ENCODE measurements around the gene EID2B. TPM values are rescaled to one million over a fixed set of nuclear protein-coding genes. Genes with fewer than 3 reads are reported as not detected.

Gene EID2B
- total and polyA plus RNA-seq, 2 of the 13 experiments (the other 11 are each of a cell fraction or from before 2014, with no cell fraction given), result 2.5 to 3.7 TPM

GRCh38 chr19:39502640-39503417, 29.8 kb downstream of the EID2B start (continued):
- TF ChIP-seq REST (IDR thresholded peaks at IDR 0.05; ENCODE audit: borderline replicate concordance in 1 of 2, low read depth in 1 of 2, low read length in 2 of 2) (no peak), THAP7 (CRISPR knock-in tag; IDR thresholded peaks at IDR 0.05) (peak; percentile 97), GTF2F1 (IDR thresholded peaks at IDR 0.05; ENCODE audit: low read length) (no peak), HNRNPK (IDR thresholded peaks at IDR 0.05; ENCODE audit: low read depth, low read length, poor library complexity, severe bottlenecking) (peak; percentile 38), ZHX2 (IDR thresholded peaks at IDR 0.05; ENCODE audit: low read depth) (0 out of 2 replicates have a peak, but pooled peaks have one; percentile 13), ZHX2 (CRISPR knock-in tag; IDR thresholded peaks at IDR 0.05; ENCODE audit: borderline replicate concordance) (peak; percentile 99), NFKB2 (CRISPR knock-in tag; IDR thresholded peaks at IDR 0.05; ENCODE audit: borderline replicate concordance) (peak; percentile 100), ISL2 (CRISPR knock-in tag; IDR thresholded peaks at IDR 0.05) (peak; percentile 34; the same call in 1 of the 2 replicates), KDM5B (CRISPR knock-in tag; IDR thresholded peaks at IDR 0.05; ENCODE audit: borderline replicate concordance) (peak; percentile 100), ZBTB26 (CRISPR knock-in tag; IDR thresholded peaks at IDR 0.05; ENCODE audit: borderline replicate concordance) (peak; percentile 70; the same call in 1 of the 2 replicates), FOXC1 (CRISPR knock-in tag; IDR thresholded peaks at IDR 0.05; ENCODE audit: borderline replicate concordance) (peak; percentile 98; the same call in 1 of the 2 replicates), GLMP (CRISPR knock-in tag; IDR thresholded peaks at IDR 0.05; ENCODE audit: borderline replicate concordance) (no peak), ZNF703 (CRISPR knock-in tag; IDR thresholded peaks at IDR 0.05; ENCODE audit: borderline replicate concordance) (peak; percentile 66; the same call in 1 of the 2 replicates), EHMT2 (IDR thresholded peaks at IDR 0.05; ENCODE audit: borderline replicate concordance, low read depth, low read length) (no peak)

All from HepG2 (cell line).